Aorta (tissue), 5 donors: Measurements from ENCODE around the gene MBOAT1. TPM values are rescaled to one million over a fixed set of nuclear protein-coding genes. Genes with fewer than 3 reads are reported as not detected.
A peak's percentile ranks its signal among the peaks of the same experiment; 100 is the strongest.

Experiments
- ATAC-seq: fragments of 200-7000 bp; cut with Tn5 transposase; one replicate; pipeline ENCODE4 v1.9.1; 2022; ENCODE audit warnings: moderate library complexity; ENCODE audit not compliant: low FRiP score
- DNase-seq, 2 donors: peaks; one replicate each; pipeline ENCODE4 v3.0.0-alpha.2; 2020
- H3K27ac ChIP-seq, 2 donors: one replicate each; pipeline ENCODE4 v1.5.1; 2013; ENCODE audit warnings: low read length in 2 of 2, mild to moderate bottlenecking in 2 of 2, moderate library complexity in 2 of 2, control low read depth in 1 of 2, inconsistent platforms in 1 of 2, low read depth in 1 of 2
- H3K27me3 ChIP-seq, 2 donors: one replicate each; pipeline ENCODE4 v1.6.1; 2013; ENCODE audit warnings: control low read depth in 1 of 2, low read length in 1 of 2, mild to moderate bottlenecking in 1 of 2, moderate library complexity in 1 of 2; ENCODE audit not compliant: insufficient read depth in 2 of 2, control insufficient read depth in 1 of 2
- H3K36me3 ChIP-seq, 2 donors: one replicate each; pipeline ENCODE4 v1.6.1; 2013; ENCODE audit warnings: control low read depth in 1 of 2, low read length in 1 of 2, mild to moderate bottlenecking in 1 of 2; ENCODE audit not compliant: insufficient read depth in 2 of 2, control insufficient read depth in 1 of 2
- H3K4me1 ChIP-seq, 2 donors: one replicate each; pipeline ENCODE4 v1.6.1; 2013; ENCODE audit warnings: low read length in 2 of 2, control low read depth in 1 of 2, mild to moderate bottlenecking in 1 of 2, moderate library complexity in 1 of 2; ENCODE audit not compliant: insufficient read depth in 2 of 2, control insufficient read depth in 1 of 2
- H3K4me3 ChIP-seq, 2 donors: one replicate each; pipeline ENCODE4 v1.5.1; 2013; ENCODE audit warnings: low read length in 2 of 2, control low read depth in 1 of 2, mild to moderate bottlenecking in 1 of 2
- H3K9me3 ChIP-seq: one replicate; pipeline ENCODE4 v1.6.1; 2013; ENCODE audit warnings: mild to moderate bottlenecking, low read length; ENCODE audit not compliant: control insufficient read depth
- WGBS, 2 donors: extraction: QIAGEN DNeasy Blood & Tissue Kit; methylation state at CpG; one replicate each; pipeline ENCODE4 v1.1.7; 2013; 5-methylcytosine and 5-hydroxymethylcytosine counted together
- intact Hi-C, 2 donors: fragments of 100-400 bp; cut with DNase I; formaldehyde crosslinking; loops; one replicate each; pipeline versions ENCODE4 v1.14.2 to v1.15.0; 2022
- polyA plus RNA-seq, 2 donors: library from polyadenylated mRNA; stranded (reverse); fragments of 200-250 nt; gene quantifications; one replicate each; pipeline ENCODE4 v1.2.3, GENCODE V29; 2013
- total RNA-seq, 2 donors: library from RNA; stranded (reverse); fragmentation: NEBNext Ultra II Directional; extraction: Animal tissue kit (Norgen Biotek cat#: 25700); gene quantifications; one replicate each; pipeline ENCODE4 v1.2.1, GENCODE V29; 2021
- donor health status: healthy with polysubstance abuse.
- donor health status: Bipolar disorder and iron deficiency.
- donor health status: DM: no; HTN: no; CAD: no.
- donor health status: DM: no; HTN: no; CAD: no.
- donor health status: DM: yes; HTN: yes; CAD: no.

The MBOAT1 gene
- total and polyA plus RNA-seq, 4 donors: 2.5 to 13.8 (median 5.5) TPM

GRCh38 chr6:20129290-20130088 is 82.8 kb downstream of the MBOAT1 start:
- DNase-seq (no peak), ATAC-seq (no peak)
- Histone ChIP-seq H3K27ac (no peak overlapping the region), H3K36me3 (no peaks in the 10 kb centered on the region), H3K27me3 (no peaks in the 10 kb centered on the region), H3K9me3 (no peaks in the 10 kb centered on the region), H3K4me3 (no peak overlapping the region), H3K4me1 (peaks cover 2 to 3% of the 10 kb centered on the region in 2 donors)
- intact Hi-C loops: no loop called here
- 80 to 83% methylated on average over 7 of the region's 7 CpGs for WGBS, 2 donors

GRCh38 chr6:20128018-20128417 is 84.3 kb downstream of the MBOAT1 start:
- Histone ChIP-seq H3K36me3 (no peaks in the 10 kb centered on the region), H3K9me3 (no peaks in the 10 kb centered on the region), H3K4me1 (peaks cover 2 to 3% of the 10 kb centered on the region in 2 donors), H3K27me3 (no peaks in the 10 kb centered on the region), H3K27ac (no peak overlapping the region), H3K4me3 (no peak overlapping the region)
- ATAC-seq (no peak), DNase-seq (no peak)
- intact Hi-C loops: no loop called here
- 66 to 98% methylated on average over 3 of the region's 3 CpGs for WGBS, 2 donors

- Histone ChIP-seq H3K27ac (no peak overlapping the region), H3K27me3 (no peaks in the 10 kb centered on the region), H3K4me1 (peaks cover 2 to 3% of the 10 kb centered on the region in 2 donors), H3K4me3 (no peak overlapping the region), H3K36me3 (no peaks in the 10 kb centered on the region), H3K9me3 (no peaks in the 10 kb centered on the region)
- intact Hi-C loops: loop anchor here (2.0 kb wide), 1 partner anchor 34 kb away; no protein-coding TSS in a partner anchor
- ATAC-seq (peak; percentile 89), DNase-seq (peak; percentile 78 to 90)
- 36 to 46% methylated on average over 18 of the region's 18 CpGs for WGBS, 2 donors
Observed at GRCh38 chr6:20126789-20127653, 85.2 kb downstream of the MBOAT1 start.

- DNase-seq (no peak), ATAC-seq (no peak)
- Histone ChIP-seq H3K27me3 (no peaks in the 10 kb centered on the region), H3K27ac (no peak overlapping the region), H3K4me3 (no peak overlapping the region), H3K9me3 (no peaks in the 10 kb centered on the region), H3K36me3 (peaks cover 0 to 2% of the 10 kb centered on the region in 2 donors), H3K4me1 (peaks cover 2 to 3% of the 10 kb centered on the region in 2 donors)
- 68 to 74% methylated on average over 3 of the region's 3 CpGs for WGBS, 2 donors
- intact Hi-C loops: loop anchor here (2.0 kb wide), 1 partner anchor 33 kb away; no protein-coding TSS in a partner anchor
Observed at GRCh38 chr6:20126102-20126752, 86.0 kb downstream of the MBOAT1 start.

GRCh38 chr6:20124545-20124944 is 87.7 kb downstream of the MBOAT1 start:
- Histone ChIP-seq H3K9me3 (no peaks in the 10 kb centered on the region), H3K4me3 (no peak overlapping the region), H3K27me3 (no peaks in the 10 kb centered on the region), H3K27ac (no peak overlapping the region), H3K36me3 (peaks cover 0 to 2% of the 10 kb centered on the region in 2 donors), H3K4me1 (peaks cover 2 to 3% of the 10 kb centered on the region in 2 donors)
- intact Hi-C loops: no loop called here
- 25 to 38% methylated on average over 3 of the region's 3 CpGs for WGBS, 2 donors
- ATAC-seq (no peak), DNase-seq (no peak)

GRCh38 chr6:20119485-20119884 is 92.8 kb downstream of the MBOAT1 start:
- H3K27me3 ChIP-seq: no peaks in the 10 kb centered on the region
- no peak overlapping the region for H3K27ac ChIP-seq
- WGBS, 2 donors: 55 to 61% methylated on average over 6 of the region's 6 CpGs
- ATAC-seq: no peak
- no peak overlapping the region for H3K4me3 ChIP-seq
- H3K36me3 ChIP-seq: peaks cover 0 to 2% of the 10 kb centered on the region in 2 donors
- no peak for DNase-seq
- H3K4me1 ChIP-seq: no peaks in the 10 kb centered on the region
- intact Hi-C loops: no loop called here
- H3K9me3 ChIP-seq: no peaks in the 10 kb centered on the region

GRCh38 chr6:20118892-20119291 is 93.4 kb downstream of the MBOAT1 start:
- ATAC-seq: no peak
- H3K36me3 ChIP-seq: peaks cover 0 to 2% of the 10 kb centered on the region in 2 donors

GRCh38 chr6:20117474-20117873 is 94.8 kb downstream of the MBOAT1 start:
- DNase-seq (no peak), ATAC-seq (no peak)
- H3K9me3 ChIP-seq: no peaks in the 10 kb centered on the region
- peaks cover 0 to 2% of the 10 kb centered on the region in 2 donors for H3K36me3 ChIP-seq
- no peaks in the 10 kb centered on the region for H3K27me3 ChIP-seq
- intact Hi-C loops: no loop called here
- no peak overlapping the region for H3K27ac ChIP-seq
- H3K4me3 ChIP-seq: no peak overlapping the region
- no peaks in the 10 kb centered on the region for H3K4me1 ChIP-seq
- WGBS, 2 donors: 87 to 94% methylated on average over 3 of the region's 3 CpGs

More at GRCh38 chr6:20118892-20119291, 93.4 kb downstream of the MBOAT1 start:
- H3K27me3 ChIP-seq: no peaks in the 10 kb centered on the region
- no peaks in the 10 kb centered on the region for H3K9me3 ChIP-seq
- intact Hi-C loops: no loop called here
- 85% methylated on average over 4 of the region's 4 CpGs for WGBS, 2 donors
- no peak overlapping the region for H3K4me3 ChIP-seq
- DNase-seq: no peak
- no peak overlapping the region for H3K27ac ChIP-seq
- H3K4me1 ChIP-seq: no peaks in the 10 kb centered on the region
